Mammary microvascular endothelial cell (primary cell): ENCODE measurements around the gene KRT37. TPM values are rescaled to one million over a fixed set of nuclear protein-coding genes. Genes with fewer than 3 reads are reported as not detected.

Experiments
- total RNA-seq: library from RNA; depleted of rRNA; stranded (reverse); fragments of >200 nt; gene quantifications from 2 replicates; pipeline ENCODE4 v1.2.3, GENCODE V29; 2015

The KRT37 gene
- not detected in 2 replicates for total RNA-seq

DNA sequence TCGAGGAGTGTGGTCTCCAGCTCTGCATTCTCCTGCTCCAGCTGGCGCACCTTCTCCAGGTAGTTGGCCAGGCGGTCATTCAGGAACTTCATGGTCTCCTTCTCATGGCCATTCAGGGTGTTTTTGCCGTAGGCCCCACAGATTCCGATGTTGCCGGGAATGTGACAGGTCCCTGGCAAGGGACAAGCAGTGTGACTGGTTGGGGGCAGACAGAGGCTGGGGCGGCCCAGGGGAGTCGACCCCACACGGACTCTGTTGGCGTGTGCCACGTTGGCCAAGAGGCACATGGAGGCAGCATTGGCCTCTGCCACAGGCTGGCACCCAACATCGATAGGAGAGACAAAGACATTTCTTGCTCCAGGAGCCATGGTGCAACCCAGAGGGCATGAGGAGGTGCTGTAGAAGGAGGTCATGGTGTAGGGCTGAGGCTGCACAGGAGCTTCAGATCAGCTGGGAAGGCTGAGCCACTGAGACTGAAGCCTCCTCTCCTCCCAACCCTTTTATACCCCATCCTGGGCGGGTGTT, at the start of gene KRT37:
KRT37 (minus strand) TSS at position 475 of the 525 bp plus-strand sequence; CDS start at position 413, 62 bp downstream.

DNA sequence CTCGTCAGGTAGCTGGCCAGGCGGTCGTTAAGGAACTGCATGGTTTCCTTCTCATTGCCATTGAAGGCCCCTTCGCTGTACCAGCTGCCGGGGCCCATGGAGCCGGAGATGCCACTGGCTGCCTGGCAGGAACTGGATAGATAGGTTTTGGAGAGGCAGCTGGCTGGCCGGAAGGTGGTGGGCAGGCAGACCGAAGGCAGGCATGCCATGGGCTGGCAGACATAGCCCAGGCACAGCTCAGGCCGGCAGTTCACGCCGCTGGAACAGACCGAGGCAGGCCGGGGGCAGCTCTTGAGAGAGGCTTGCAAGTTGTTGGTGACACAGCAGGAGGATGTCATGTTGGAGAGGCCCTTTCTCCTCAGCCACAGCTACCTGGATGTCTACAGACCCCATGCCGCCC, 42.6 kb upstream of the KRT37 start, which contains the start of gene KRT32:
KRT32 (minus strand) TSS at position 399 of the 400 bp plus-strand sequence; CDS start at position 338, 61 bp downstream.

DNA sequence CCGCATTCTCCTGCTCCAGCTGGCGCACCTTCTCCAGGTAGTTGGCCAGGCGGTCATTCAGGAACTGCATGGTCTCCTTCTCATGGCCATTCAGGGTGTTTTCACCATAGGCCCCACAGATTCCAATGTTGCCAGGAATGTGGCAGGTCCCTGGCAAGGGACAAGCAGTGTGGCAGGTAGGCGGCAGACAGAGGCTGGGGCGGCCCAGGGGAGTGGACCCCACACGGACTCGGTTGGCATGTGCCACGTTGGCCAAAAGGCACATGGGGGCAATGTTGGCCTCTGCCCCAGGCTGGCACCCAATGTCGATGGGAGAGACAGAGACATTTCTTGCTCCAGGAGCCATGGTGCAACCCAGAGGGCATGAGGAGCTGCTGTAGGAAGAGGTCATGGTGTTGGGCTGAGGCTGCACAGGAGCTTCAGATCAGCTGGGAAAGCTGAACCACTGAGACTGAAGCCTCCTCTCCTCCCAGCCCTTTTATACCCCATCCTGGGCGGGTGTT, 16.2 kb upstream of the KRT37 start, which contains the start of gene KRT38:
KRT38 (minus strand) TSS at position 453 of the 503 bp plus-strand sequence; CDS start at position 391, 62 bp downstream.

DNA sequence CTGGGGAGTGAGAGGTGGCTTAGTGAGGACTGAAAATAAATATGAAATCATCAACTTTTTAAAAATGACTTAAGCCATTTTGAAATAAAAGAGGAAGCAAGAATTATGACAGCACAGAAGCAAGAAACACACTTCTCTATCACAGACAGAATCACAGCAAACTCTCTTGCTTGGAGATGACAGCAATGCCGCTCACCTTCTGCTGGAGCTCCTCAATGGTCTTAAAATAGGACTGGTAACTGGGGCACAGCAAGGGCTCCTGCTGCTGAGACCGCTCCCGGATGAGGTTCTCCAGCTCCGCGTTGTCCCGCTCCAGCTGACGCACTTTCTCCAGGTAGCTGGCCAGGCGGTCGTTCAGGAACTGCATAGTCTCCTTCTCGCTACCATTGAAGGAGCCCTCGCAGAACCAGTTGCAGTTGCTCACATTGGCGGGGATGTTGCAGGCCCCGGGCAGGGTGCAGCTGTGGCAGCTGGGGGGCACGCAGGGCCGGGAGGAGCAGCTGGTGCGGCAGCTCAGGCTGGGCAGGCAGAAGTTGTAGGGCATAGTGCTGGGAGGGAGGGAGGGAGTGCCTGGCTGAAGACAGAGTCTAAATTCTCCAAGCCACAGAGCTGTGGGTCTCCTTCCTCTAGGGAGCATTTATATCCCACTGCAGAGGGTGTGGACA, 27.3 kb downstream of the KRT37 start, which contains the start of gene KRT31:
KRT31 (minus strand) TSS at position 613 of the 665 bp plus-strand sequence; CDS start at position 544, 69 bp downstream.

DNA sequence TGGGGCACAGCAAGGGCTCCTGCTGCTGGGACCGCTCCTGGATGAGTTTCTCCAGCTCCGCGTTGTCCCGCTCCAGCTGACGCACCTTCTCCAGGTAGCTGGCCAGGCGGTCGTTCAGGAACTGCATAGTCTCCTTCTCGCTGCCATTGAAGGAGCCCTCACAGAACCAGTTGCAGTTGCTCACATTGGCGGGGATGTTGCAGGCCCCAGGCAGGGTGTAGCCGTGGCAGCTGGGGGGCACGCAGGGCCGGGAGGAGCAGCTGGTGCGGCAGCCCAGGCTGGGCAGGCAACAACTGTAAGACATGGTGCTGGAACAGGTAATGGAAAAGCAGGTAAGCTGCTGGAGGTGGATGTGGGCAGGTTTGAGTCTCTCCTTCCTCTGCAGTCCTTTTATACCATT, 42.4 kb downstream of the KRT37 start, which contains the start of gene KRT34:
KRT34 (minus strand) TSS at position 364 of the 400 bp plus-strand sequence; CDS start at position 304, 60 bp downstream.

Other genes starting within 250 kb of the KRT37 start
- gene KRTAP4-2, start 246.4 kb downstream of the KRT37 start, total RNA-seq, result not detected in 2 replicates
- not detected in 2 replicates for gene KRTAP4-1, start 239.7 kb downstream of the KRT37 start, total RNA-seq
- gene KRTAP9-1, start 234.7 kb downstream of the KRT37 start, total RNA-seq, result not detected in 2 replicates
- not detected in 2 replicates for gene KRTAP9-2, start 197.9 kb downstream of the KRT37 start, total RNA-seq
- not detected in 2 replicates for gene KRTAP9-3, start 192.1 kb downstream of the KRT37 start, total RNA-seq
- not detected in 2 replicates for gene KRTAP9-8, start 186.6 kb downstream of the KRT37 start, total RNA-seq
- gene KRTAP9-4, start 174.9 kb downstream of the KRT37 start, total RNA-seq, result not detected in 2 replicates
- not detected in 2 replicates for gene KRTAP9-9, start 169.2 kb downstream of the KRT37 start, total RNA-seq
- gene KRTAP9-6, start 159.2 kb downstream of the KRT37 start, total RNA-seq, result not detected in 2 replicates
- gene KRTAP9-7, start 148.9 kb downstream of the KRT37 start, total RNA-seq, result not detected in 2 replicates
- not detected in 2 replicates for gene KRTAP29-1, start 121.7 kb downstream of the KRT37 start, total RNA-seq
- gene KRTAP16-1, start 115.3 kb downstream of the KRT37 start, total RNA-seq, result not detected in 2 replicates
- gene KRTAP17-1, start 108.9 kb downstream of the KRT37 start, total RNA-seq, result not detected in 2 replicates
- not detected in 2 replicates for gene KRT33A, start 73.8 kb downstream of the KRT37 start, total RNA-seq
- not detected in 2 replicates for gene KRT33B, start 54.8 kb downstream of the KRT37 start, total RNA-seq
- gene KRT34, start 42.3 kb downstream of the KRT37 start, total RNA-seq, result 0.69 and 1.00 TPM in 2 replicates
- gene KRT31, start 27.0 kb downstream of the KRT37 start, total RNA-seq, result not detected in 2 replicates
- not detected in 2 replicates for gene KRT38, start 16.4 kb upstream of the KRT37 start, total RNA-seq
- not detected in 2 replicates for gene KRT32, start 42.8 kb upstream of the KRT37 start, total RNA-seq
- gene KRT35, start 56.6 kb upstream of the KRT37 start, total RNA-seq, result not detected in 2 replicates
- gene KRT36, start 65.3 kb upstream of the KRT37 start, total RNA-seq, result 0.27 TPM in 1 of 2 replicates, not detected in the other
- not detected in 2 replicates for gene KRT13, start 81.0 kb upstream of the KRT37 start, total RNA-seq
- gene KRT15, start 94.3 kb upstream of the KRT37 start, total RNA-seq, result 18.9 and 31.8 TPM in 2 replicates
- 492 and 493 TPM in 2 replicates for gene KRT19, start 103.7 kb upstream of the KRT37 start, total RNA-seq
- gene KRT9, start 147.5 kb upstream of the KRT37 start, total RNA-seq, result not detected in 2 replicates
- gene KRT14, start 162.3 kb upstream of the KRT37 start, total RNA-seq, result not detected in 2 replicates
- gene KRT16, start 188.2 kb upstream of the KRT37 start, total RNA-seq, result not detected in 2 replicates
- 0.94 TPM in 1 of 2 replicates, not detected in the other for gene KRT17, start 200.0 kb upstream of the KRT37 start, total RNA-seq